ENCODE measurements around the gene PRPSAP2. TPM values are rescaled to one million over a fixed set of nuclear protein-coding genes. Genes with fewer than 3 reads are reported as not detected.

The PRPSAP2 gene
- total RNA-seq, 4 donors from 2014 or later: 20.9 to 27.6 (median 23.4) TPM

DNA sequence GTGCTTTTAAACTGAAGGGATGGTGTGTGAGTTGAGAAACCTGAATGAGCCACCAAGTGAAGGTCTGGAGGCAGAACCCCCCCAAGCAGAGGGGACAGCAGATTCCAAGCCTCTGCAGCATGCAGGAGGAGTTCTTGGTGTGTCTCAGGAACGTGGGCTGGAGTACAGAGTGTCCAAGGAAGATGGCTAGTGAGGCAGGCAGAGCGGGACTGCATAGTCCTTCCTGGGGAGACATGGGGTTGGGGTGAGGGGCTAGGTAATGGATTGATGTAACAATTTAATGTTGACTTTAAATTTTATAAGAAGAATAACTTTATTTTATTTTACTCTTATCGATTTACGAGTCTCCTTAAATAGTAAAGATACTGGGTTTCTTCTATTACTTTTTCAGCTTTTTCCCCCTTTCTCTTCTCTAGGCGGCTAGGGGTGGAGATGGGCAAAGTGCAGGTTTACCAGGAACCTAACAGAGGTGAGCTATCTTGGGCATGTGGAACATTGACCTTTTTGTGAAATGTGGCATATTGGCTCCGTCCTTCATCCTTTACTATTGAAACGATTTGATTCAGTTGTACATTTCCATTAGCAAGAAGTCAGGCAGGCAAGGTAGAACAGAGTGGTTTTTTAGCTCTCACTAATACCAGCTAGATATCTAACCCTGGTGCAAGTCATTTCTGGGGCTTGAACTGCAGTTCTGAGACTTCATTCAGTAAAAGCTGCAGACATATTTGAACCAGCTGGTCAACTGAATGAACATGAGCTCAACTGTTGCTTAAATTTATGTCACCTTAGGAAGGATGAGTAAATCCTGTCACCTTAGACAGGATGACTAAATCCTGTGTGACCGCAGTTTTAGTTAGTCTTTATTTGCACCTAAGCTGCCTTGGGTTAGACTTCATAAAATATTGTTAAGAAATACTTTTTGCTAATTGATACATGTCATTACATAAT is 9.2 kb downstream of the PRPSAP2 start:
- Histone ChIP-seq H3K27me3 (no peaks in the 10 kb centered on the region), H3K27ac (no peak overlapping the region), H3K4me3 (no peak overlapping the region), H3K4me1 (peaks cover 0 to 6% (median 0%) of the 10 kb centered on the region in 3 donors), H3K36me3 (peaks cover 0 to 64% of the 10 kb centered on the region in 2 donors), H3K9me3 (no peaks in the 10 kb centered on the region)
- whole genome bisulfite sequencing, 2 donors (ENCODE audit: low coverage in 1 of 2): 82 to 85% methylated on average over 7 to 8 of the region's 8 CpGs
- TF ChIP-seq POLR2AphosphoS5 (IDR thresholded peaks at IDR 0.05) (no peak), POLR2A (IDR thresholded peaks at IDR 0.05) (no peak), EP300 (IDR thresholded peaks at IDR 0.05) (no peak)
- TF ChIP-seq, protein P1, sequence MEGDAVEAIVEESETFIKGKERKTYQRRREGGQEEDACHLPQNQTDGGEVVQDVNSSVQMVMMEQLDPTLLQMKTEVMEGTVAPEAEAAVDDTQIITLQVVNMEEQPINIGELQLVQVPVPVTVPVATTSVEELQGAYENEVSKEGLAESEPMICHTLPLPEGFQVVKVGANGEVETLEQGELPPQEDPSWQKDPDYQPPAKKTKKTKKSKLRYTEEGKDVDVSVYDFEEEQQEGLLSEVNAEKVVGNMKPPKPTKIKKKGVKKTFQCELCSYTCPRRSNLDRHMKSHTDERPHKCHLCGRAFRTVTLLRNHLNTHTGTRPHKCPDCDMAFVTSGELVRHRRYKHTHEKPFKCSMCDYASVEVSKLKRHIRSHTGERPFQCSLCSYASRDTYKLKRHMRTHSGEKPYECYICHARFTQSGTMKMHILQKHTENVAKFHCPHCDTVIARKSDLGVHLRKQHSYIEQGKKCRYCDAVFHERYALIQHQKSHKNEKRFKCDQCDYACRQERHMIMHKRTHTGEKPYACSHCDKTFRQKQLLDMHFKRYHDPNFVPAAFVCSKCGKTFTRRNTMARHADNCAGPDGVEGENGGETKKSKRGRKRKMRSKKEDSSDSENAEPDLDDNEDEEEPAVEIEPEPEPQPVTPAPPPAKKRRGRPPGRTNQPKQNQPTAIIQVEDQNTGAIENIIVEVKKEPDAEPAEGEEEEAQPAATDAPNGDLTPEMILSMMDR (IDR thresholded peaks at IDR 0.05): no peak
- no peak for ATAC-seq

DNA sequence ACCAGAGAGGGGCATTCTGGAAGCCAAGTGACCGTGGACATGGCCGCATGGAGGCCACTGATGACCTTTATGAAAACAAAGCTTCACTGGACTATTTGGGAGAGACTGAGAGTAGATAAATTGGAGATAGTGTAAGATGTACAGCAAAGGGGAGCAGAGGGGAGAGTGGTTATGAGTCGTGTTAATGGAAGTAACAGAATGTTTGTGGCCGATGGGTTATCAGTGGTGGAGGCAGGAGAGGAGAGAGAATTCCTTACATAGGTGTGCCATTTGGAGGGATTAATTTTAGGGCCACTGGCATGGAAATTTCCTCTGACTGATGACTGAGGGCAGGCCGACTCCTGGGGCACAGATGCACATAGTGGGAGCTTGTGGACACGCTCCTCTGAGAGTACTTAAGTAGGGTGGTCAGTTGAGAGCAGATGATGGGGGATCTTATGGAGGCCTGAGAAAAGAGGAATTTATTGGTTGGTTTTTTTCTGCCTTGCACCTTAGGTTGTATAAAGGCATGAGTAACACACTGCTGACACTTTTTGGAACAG is 19.2 kb downstream of the PRPSAP2 start:
- Histone ChIP-seq H3K27ac (no peak overlapping the region), H3K36me3 (peaks cover 0 to 99% of the 10 kb centered on the region in 2 donors), H3K27me3 (no peaks in the 10 kb centered on the region), H3K9me3 (no peaks in the 10 kb centered on the region), H3K4me3 (no peak overlapping the region), H3K4me1 (no peaks in the 10 kb centered on the region)
- WGBS, 2 donors (ENCODE audit: low coverage in 1 of 2): 85 to 87% methylated on average over 5 to 6 of the region's 6 CpGs
- no peak for ATAC-seq
- no peak for TF ChIP-seq POLR2A (IDR thresholded peaks at IDR 0.05)
- no peak for TF ChIP-seq EP300 (IDR thresholded peaks at IDR 0.05)
- TF ChIP-seq, protein P1 (IDR thresholded peaks at IDR 0.05): no peak
- TF ChIP-seq POLR2AphosphoS5 (IDR thresholded peaks at IDR 0.05): no peak

DNA sequence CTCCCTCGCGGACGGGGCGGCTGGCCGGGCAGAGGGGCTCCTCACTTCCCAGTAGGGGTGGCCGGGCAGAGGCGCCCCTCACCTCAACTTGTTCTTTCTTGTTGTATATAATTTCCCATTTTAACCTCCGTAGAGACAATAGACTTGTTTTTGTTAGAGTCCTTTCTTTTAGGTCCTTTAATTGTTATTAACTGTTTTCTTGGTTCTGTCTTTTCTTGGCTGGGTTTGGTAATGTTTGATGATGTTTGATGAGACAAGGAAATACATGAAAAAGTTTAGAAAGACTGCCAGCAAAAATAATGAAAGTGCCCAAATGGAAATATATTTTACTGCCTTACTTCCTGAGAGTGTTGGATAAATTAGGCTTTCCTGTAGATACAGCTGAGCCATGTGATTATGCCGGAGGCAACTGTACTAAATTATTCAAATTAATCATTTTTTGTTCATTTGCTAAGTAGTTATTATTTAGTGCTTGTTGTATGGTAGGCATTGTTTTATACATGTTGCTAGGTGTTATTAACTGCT is 30.9 kb downstream of the PRPSAP2 start:
- no peak overlapping the region for H3K4me3 ChIP-seq
- H3K9me3 ChIP-seq: no peaks in the 10 kb centered on the region
- TF ChIP-seq, protein P1 (IDR thresholded peaks at IDR 0.05): no peak
- TF ChIP-seq EP300 (IDR thresholded peaks at IDR 0.05) (no peak), POLR2A (IDR thresholded peaks at IDR 0.05) (no peak)
- no peaks in the 10 kb centered on the region for H3K27me3 ChIP-seq
- 36 to 55% methylated on average over 1 of the region's 9 CpGs for WGBS, 2 donors (ENCODE audit: low coverage in 1 of 2)
- peaks cover 0 to 69% of the 10 kb centered on the region in 2 donors for H3K36me3 ChIP-seq
- H3K4me1 ChIP-seq: peaks cover 0 to 24% (median 3%) of the 10 kb centered on the region in 3 donors
- ATAC-seq: no peak
- H3K27ac ChIP-seq: no peak overlapping the region

DNA sequence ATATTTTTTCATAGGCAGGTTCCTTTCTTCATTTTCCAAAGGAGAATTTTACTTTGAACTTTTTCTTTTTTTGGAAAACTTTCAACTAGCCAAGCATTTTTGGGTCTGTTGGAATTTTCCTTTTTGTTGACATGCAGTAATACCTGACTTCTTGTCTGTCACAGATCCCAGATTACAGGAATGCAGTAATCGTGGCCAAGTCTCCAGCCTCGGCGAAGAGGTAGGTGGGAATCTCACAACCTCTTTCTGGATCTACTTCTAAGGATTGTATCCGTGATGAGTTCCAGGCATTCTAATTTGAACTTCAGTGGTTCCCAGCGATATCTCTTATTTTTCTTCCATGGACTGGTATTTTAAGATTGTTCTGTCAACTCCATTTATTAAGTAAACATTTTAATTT is 31.7 kb downstream of the PRPSAP2 start:
- H3K27ac ChIP-seq: peak overlapping the region in 2 of 4 donors; percentile 45 to 51
- 37 to 59% methylated on average over 4 to 5 of the region's 5 CpGs for WGBS, 2 donors (ENCODE audit: low coverage in 1 of 2)
- H3K27me3 ChIP-seq: no peaks in the 10 kb centered on the region
- H3K9me3 ChIP-seq: no peaks in the 10 kb centered on the region
- H3K4me1 ChIP-seq: peaks cover 0 to 24% (median 3%) of the 10 kb centered on the region in 3 donors
- peaks cover 0 to 68% of the 10 kb centered on the region in 2 donors for H3K36me3 ChIP-seq
- TF ChIP-seq, protein P1 (IDR thresholded peaks at IDR 0.05): no peak
- TF ChIP-seq EP300 (IDR thresholded peaks at IDR 0.05): no peak
- TF ChIP-seq POLR2A (IDR thresholded peaks at IDR 0.05): no peak
- TF ChIP-seq POLR2AphosphoS5 (IDR thresholded peaks at IDR 0.05): no peak
- ATAC-seq: no peak
- no peak overlapping the region for H3K4me3 ChIP-seq

Data from gastroesophageal sphincter (tissue), 4 donors.